HG03565 (cell line): Measurements from ENCODE around the gene PXT1.
"Not testable (repeated sequence)": the region's sequence is repeated elsewhere in the genome, so short reads cannot be mapped to it uniquely, and the experiment has no call there.

Source experiments
- ATAC-seq: cut with Tn5 transposase; IDR thresholded peaks from one replicate; pipeline ENCODE4 v1.9.1; 2021; ENCODE audit warnings: mild to moderate bottlenecking, moderate library complexity; ENCODE audit not compliant: unreplicated experiment

PXT1 gene, protein sequence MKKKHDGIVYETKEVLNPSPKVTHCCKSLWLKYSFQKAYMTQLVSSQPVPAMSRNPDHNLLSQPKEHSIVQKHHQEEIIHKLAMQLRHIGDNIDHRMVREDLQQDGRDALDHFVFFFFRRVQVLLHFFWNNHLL

DNA sequence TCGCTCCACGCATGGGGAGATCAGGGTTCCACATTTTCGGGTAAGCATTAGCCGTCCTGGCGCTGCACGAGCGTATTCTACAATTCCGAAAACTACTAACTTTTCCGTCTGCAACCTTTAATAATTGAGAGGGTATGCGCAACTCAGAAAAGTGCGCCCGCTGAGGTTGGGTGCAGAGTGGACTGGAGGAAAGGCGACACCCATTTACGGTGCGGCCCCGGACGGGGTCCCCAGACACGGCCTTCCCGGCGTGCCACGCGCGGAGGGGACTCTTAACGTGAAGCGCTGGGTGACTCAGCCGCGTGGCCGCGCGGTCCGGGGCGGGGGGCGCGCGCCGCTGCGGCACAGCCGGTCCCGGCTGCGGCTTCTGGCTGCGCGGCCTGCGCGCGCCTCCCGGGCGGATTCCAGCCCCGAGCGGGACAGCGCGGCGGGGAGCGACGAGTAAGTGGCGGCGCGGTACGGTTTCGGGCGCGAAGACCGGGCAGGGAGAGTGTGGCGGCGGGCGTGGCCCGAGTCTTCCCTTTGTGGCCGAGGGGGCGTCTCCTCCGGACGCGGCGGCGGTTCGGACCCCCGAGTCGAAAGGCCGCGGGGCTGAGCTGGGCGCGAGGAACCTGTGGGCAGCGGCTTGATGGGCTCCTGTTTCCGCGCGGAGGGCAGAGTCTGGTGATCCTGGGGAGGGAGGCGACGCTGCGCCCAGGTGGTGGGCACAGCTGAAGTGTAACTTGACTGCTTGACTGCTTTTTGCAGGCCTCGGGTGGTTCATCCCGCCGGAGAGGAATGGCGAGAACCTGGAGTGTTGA, at the start of gene PXT1, which contains the start of gene KCTD20:
Gene PXT1 (minus strand): TSS at position 184 of the 800 bp plus-strand sequence. CDS start 16,772 bp downstream, outside the sequence.
Gene KCTD20 (plus strand): TSS at position 330 of the 800 bp plus-strand sequence. CDS start 27,098 bp downstream, outside the sequence.
- peak; percentile 76 for ATAC-seq

DNA sequence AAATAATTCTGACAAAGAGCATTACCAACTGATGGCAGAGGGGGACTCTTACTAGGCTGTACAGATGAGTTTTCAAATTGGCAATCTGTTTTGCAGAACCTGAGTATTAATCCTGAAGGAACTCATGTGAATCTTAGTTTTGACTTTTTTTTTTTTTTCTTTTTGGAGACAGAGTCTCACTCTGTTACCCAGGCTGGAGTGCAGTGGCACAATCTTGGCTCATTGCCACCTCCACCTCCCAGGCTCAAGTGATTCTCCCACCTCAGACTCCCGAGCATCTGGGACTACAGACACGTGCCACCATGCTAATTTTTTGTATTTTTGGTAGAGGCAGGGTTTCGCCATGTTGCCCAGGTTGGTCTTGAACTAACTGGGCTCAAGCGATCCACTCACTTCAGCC, 49.4 kb upstream of the PXT1 start:
- no peak for ATAC-seq

DNA sequence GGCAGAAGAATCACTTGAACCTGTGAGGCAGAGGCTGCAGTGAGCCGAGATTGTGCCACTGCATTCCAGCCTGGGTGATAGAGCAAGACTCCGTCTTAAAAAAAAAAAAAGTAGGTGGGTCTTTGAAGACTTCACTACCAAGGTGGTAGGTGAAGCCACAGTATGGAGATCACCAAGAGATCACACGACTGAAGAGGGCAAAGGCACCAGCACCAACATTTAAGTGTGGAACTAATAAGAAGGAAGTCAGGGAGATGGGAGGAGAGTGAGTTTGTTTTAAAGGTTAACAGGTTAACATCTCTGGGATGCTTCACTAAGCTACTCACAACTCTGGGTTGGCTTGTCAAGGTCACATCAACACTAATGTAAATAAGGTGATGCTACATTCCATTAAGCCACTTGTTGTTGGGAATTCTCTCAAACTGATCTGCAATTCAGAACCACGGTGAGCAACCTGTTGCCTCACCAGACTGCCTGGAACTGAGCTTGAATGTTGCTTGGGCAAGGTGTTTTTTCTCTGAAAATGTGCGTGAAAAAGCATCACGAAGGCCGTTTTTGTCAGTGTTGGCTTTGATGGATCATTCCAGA, 48.8 kb upstream of the PXT1 start:
- no peak for ATAC-seq

DNA sequence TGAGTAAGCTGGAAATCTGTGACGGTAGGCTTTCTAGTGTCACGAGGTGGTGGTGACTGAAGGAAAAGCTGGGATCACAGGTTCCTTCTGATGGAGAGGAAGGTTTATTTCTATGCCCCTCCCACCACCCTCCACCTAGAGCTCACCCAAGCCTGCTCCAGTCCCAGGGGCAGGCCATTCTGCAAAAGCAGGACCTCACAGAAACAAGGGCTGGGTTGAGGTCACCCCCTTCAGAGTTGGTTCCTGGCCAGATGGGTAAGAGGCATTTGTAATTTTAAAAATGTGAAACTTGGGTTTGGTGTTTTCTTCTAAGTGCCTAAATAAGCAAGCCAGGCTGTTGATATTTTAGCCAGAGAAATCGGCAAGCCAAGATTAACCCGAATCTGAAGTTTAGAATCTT, 46.8 kb upstream of the PXT1 start:
- ATAC-seq: no peak

DNA sequence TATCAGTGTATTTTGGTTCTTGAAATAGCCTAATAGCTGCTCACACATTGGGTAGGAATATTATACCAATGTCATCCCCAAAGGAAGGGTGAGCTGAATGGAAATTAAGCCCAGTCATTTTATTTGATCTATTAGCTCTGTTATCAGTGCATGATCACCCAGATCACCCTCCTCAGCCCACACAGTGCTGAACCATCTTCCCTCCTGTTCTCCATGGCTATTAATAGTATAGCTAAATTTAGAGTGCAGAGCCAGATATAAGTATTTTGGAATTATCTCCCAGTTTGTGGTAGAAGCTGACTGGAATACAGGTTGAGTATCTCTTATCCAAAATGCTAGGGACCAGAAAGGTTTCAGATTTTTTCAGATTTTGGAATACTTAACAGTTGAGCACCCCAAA, 45.6 kb upstream of the PXT1 start:
- no peak for ATAC-seq

DNA sequence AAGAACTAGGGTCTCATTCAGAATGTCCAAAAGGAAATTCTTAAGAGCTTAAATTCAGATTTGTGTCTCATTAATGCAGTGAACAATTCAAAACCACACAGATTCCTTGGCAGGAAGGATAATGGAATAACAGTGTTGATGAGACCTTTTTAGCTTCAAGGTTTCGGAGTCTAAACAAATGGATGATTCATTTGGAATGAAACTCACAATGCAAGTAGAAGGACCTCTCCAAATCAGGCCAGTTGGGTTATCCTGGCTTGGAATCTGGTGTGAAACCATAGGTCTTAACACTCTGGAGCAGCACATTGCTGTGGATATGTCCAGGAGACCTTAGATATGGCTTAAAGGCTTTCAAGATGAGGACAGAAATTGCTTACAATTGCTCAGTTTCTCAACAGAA, 45.0 kb upstream of the PXT1 start:
- ATAC-seq: no peak

DNA sequence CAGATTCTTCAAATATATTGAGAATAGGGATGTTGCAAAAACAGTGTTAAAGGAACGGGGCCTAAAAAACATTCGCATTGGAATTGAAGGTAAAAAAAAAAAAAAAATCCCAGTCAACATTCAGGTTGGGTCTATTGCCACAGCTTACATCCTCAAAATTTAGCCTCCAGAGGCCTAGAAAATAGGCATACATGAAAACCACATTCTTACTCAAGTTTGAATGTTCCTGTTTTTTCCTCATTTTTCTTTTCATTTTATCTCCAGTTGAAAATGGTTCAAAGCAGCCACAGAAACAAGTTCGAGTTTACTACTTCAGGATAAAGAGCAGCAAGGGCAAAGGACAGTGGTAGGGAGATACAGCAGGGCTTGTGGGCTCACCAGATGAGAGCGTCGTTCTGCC, 42.1 kb upstream of the PXT1 start:
- no peak for ATAC-seq

DNA sequence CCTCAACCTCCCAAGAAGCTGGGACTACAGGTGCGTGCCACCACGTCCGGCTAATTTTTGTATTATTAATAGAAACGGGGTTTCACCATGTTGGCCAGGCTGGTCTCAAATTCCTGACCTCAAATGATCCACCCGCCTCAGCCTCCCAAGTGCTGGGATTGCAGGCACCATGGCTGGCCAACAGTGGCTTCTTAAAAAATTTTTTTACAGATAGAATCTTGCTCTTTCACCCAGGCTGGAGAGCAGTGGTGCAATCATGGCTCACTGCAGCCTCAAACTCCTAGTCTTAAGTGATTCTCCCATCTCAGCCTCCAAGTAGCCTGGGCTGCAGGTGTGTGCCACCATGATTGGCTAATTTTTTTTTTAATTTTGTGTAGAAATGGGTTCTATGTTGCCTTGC, 40.7 kb upstream of the PXT1 start:
- ATAC-seq: not testable (repeated sequence)

DNA sequence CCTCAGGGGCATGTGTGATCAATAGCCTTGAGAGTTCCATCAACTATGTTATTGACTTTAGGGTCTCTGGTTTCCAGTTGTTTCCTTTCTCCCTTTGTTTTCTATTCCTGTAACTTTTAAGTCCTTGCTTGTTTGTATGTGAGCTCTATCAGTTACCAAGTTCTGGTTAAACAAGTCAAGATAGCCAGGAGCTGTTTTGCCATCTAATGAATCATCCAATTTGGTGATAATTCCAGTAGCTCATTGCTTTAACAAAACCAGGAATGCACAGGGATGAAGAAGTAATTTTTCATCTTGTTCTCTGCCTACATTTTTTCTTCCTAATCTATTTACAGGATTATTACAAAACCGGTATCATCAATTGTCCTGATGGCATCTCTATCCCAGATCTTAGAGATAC, 36.6 kb upstream of the PXT1 start:
- ATAC-seq: no peak

DNA sequence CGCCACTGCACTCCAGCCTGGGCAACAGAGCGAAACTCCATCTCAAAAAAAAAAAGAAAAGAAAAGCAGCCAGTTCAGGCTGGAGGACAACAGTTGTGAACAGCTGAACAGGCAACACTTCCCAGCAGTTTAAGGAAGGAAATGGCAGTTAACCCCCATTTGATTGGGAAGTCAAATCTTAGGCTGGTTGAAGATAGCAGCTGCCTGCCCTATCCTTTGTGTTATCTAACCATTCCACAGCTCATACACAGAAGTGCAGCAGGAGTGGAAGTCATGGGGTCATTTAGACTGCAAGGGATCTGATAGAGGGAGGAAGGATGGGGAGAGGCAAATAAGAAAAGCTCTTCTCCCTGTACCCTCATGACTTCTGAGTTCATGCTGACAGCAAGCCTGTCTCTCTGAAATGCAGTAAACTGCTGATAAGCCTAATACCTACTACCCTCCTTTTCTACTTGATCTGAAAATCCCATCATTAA, 35.4 kb upstream of the PXT1 start:
- ATAC-seq: no peak

DNA sequence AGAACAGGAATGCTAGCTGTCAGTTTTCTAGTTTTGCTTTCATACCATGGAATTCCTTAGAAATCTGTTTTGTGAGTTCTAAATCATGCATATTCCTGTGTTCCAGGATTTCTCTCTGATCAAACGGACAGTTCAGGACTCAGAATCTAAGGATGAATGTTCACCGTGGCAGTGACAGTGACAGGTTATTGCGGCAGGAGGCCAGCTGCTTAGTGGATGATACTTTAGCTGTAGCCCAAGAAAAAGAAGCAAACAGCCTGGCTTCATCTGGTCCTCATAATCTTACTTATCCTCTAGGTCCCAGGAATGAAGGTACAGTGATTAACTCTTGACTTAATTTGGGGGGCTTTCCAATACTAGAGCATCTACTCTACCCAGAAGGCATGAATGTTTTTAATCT, 27.3 kb upstream of the PXT1 start:
- ATAC-seq: no peak

DNA sequence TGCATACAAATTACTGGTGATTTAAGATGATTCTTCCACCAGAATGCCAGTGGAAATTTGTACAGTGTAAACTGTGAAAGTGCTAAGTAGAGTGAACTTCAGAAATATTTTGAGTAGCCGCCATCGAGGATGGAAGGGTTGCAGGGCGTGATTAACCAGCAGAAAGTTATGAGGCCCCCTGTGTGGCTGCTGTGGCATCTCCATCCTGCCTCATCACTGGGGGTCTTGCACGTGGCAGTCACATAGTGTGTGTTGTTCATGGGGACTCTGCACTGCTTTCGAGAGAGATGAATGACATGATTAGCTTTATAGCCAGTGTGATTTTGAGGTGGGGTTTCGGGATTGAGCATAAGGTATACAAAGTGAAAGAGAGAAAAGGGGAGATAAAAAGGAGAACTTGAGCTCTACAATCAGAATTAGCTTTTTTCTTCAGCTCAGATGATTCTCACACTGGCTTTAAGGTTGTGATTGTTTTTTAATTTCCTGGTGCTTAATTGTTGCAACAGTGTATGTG, 26.6 kb upstream of the PXT1 start:
- ATAC-seq: no peak

DNA sequence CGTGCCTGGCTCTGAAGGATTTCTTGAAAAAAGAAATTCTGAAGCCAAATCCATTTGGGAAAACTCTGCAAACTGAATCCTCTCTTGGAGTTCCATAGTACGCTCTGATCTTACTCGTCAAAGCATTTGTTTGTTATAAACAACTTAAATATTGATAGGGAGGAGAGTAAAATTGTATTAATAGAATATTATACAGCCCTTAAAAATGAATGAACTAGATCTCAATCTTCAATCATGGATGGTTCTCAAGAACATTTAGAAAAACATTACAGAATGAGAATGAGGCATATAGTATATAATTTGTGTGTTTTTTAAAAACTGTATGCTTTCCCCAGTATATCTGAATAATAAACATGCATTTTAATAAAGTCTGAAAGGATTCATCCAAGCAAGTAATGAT, 25.0 kb upstream of the PXT1 start:
- no peak for ATAC-seq

DNA sequence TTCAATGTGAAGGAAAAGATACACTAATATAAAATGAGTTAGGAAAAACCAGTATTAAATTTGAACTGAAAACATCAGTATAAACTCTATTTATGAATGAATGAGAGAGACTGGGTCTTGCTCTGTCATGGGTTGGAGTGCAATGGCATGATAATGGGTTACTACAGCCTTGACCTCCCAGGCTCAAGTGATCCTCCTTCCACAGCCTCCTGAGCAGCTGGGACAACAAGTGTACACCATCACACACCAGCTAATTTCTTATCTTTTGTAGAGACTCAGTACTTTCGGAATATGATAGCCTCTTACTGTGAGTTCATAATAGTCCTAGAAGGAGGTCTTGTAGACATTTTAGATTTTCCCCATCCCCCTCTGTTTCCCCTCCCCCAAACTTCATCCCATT, 21.6 kb upstream of the PXT1 start:
- ATAC-seq: no peak

DNA sequence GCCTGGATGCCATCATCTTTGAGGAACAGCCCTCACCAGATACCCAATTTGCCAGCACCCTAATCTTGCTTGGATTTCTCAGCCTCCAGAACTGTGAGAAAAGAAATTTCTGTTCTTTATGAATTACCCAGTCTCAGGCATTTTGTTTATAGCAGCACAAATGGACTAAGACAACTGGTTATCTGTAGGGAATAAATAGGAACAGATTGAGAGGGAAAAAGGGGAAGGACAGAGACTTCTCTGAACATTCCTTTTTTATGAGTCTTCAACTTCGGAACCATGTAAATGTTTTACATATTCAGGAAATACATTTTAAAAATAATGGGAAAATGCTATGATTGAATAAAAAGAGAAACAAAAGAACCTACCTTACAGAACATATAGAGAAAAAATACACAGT, 21.0 kb upstream of the PXT1 start:
- ATAC-seq: no peak

DNA sequence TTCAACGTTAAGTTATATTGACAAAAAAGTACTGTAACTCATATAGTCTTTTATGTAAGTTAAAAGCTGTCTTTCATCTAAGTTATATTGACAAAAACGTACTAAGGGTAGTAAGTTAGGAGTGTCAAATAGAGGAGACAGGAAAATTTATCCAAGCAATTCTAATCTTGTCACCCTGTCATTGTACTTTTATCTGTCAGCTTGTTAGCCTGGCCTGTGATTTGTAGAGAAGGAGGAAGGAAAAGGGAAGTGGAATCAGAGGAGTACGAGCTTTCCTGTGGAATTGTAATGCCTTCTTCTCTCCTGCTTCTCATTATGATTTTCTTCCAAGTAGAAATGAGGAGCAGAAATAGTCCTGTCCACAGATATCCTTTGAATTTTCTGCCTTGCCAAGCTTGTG, 19.0 kb upstream of the PXT1 start:
- no peak for ATAC-seq

DNA sequence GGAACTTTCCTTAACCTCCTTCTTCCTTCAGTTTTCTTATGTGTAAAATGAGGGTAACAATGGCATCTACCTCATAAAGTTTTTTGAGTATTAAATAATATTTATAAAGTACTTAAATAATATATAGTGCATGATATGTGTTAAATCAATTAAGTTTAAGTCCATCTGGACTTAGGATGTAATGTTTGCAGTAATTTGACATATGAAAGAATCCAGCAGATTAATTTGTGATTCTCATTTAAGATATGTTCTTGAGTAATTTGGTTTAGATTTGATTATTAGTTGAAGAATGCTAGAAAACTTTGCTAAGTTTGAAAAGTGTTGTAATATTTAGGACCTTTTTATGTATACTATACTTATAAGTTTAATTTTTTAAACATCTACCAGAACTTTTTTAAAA, 18.3 kb upstream of the PXT1 start:
- no peak for ATAC-seq

DNA sequence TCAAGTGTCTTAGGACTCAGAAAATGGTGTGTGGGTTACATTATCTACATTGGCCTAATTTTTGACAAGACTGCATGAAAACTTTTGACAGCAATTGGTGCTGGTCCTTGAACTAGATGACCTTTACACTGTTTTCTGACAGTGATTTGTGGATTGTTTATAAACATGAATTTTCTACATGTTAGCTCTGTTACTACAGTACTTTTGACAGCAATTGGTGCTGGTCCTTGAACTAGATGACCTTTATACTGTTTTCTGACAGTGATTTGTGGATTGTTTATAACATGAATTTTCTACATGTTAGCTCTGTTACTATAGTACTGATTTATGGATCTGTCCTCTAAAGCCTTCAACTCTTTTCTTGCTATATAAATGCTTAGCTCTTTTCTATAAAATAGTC, 16.8 kb upstream of the PXT1 start:
- no peak for ATAC-seq

DNA sequence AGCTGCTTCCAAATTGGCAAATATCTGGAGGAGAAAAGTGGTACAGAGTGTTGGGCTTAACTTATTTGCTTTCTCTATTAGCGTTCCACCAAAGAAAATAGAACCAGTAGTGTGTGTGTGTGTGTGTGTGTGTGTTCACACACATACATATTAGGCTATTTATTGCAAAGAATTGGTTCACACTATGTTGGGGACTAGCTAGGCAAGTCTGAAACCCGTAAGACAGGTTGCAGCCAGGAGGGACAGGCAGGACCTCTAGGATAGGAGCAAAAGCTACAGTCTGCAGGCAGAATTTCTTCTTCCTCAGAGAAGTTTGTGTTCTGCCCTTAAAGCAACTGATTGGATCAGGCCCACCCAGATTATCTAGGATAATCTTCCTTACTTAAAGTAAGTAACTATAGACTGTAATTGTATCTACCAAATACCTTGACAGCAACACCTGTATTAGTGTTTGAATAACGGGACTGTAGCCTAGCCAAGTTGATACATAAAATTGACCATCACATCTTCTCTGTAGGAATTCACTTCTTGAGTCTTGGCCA, 12.9 kb upstream of the PXT1 start:
- ATAC-seq: no peak

DNA sequence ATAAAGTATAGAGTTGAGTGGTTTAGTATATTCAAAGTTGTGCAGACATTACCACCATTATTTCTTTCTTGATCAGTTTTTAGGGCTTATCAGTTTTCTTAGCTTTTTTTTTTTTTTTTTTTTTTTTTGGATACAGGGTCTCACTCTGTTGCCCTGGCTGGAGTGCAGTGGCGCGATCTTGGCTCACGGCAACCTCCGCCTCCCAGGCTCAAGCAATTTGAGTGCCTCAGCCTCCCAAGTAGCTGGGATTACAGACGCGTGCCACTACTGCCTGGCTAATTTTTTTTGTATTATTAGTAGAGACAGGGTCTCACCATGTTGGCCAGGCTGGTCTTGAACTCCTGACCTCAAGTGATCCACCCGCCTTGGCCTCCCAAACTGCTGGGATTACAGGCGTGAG, 10.2 kb upstream of the PXT1 start:
- ATAC-seq: not testable (repeated sequence)

DNA sequence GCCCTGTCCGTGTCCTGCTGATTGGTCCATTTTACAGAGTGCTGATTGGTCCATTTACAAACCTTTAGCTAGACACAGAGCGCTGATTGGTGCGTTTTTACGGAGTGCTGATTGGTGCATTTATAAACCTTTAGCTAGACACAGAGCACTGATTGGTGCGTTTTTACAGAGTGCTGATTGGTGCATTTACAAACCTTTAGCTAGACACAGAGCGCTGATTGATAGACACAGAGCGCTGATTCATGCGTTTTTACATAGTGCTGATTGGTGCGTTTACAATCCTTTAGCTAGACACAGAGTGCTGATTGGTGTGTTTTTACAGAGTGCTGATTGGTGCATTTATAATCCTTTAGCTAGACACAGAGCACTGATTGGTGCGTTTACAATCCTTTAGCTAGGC, 6.5 kb upstream of the PXT1 start:
- ATAC-seq: not testable (repeated sequence)

DNA sequence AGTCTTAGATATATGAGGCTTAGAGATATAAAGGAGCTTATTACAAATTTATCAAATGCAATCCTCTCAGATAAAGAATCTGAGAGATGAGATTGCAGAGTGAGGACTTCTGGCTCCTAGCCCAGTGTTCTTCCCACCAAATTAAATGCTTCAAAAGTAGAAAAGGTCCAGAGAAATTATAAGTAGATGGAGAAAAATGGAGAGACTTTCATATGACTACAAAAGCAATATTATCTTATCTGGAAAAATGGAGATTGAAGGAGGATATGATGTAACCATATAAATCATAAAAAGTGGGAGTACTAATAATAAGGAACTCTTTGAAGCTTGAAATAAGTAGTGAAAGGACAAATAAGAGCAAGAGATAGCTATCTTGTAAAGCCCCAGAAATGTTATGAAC, 3.0 kb upstream of the PXT1 start:
- ATAC-seq: no peak
